ENCODE results near the gene MGA. TPM values are rescaled to one million over a fixed set of nuclear protein-coding genes. Genes with fewer than 3 reads are reported as not detected.

Gene MGA
- polyA plus RNA-seq, 2 of the 4 experiments (the other 2 are of a cell fraction), result 4.5 to 13.8 TPM

GRCh38 chr15:41801850-41802455 is 141.7 kb downstream of the MGA start:
- no peak for ATAC-seq
- ChIA-PET CTCF (interaction anchor here (0.6 to 2.5 kb wide), 4 partner anchors 10 to 244 kb away, joined by 3 to 10 read pairs (median 7); no protein-coding TSS in a partner anchor), POLR2A (no interaction called here)
- Histone ChIP-seq H3K27ac (no peak overlapping the region), H3K4me3 (no peak overlapping the region), H3K4me2 (no peak overlapping the region), H3K9me3 (no peaks in the 10 kb centered on the region), H3K4me1 (no peaks in the 10 kb centered on the region)
- 89% methylated on average over 3 of the region's 3 CpGs for WGBS (ENCODE audit: missing lambda C conversion rate)
- no peak for TF ChIP-seq ESRRA (IDR thresholded peaks at IDR 0.05; ENCODE audit: borderline replicate concordance, low read length)
- no peak for TF ChIP-seq HEYL (CRISPR knock-in tag; IDR thresholded peaks at IDR 0.05)
- no peak for TF ChIP-seq NFE2L2 (conservative IDR thresholded peaks at IDR 0.05; ENCODE audit: low read length)
- TF ChIP-seq CBX2 (IDR thresholded peaks at IDR 0.05; ENCODE audit: borderline replicate concordance, low read depth), result no peak
- no peak for TF ChIP-seq HOXB13 (CRISPR knock-in tag; IDR thresholded peaks at IDR 0.05; ENCODE audit: low read depth)
- TF ChIP-seq FOXS1 (CRISPR knock-in tag; IDR thresholded peaks at IDR 0.05), result no peak
- no peak for TF ChIP-seq BHLHE40 (IDR thresholded peaks at IDR 0.05; ENCODE audit: low read depth, low read length)
- no peak for TF ChIP-seq HMGXB4 (CRISPR knock-in tag; IDR thresholded peaks at IDR 0.05; ENCODE audit: borderline replicate concordance)
- no peak for TF ChIP-seq HOXA7 (CRISPR knock-in tag; IDR thresholded peaks at IDR 0.05)
- TF ChIP-seq, protein P1, sequence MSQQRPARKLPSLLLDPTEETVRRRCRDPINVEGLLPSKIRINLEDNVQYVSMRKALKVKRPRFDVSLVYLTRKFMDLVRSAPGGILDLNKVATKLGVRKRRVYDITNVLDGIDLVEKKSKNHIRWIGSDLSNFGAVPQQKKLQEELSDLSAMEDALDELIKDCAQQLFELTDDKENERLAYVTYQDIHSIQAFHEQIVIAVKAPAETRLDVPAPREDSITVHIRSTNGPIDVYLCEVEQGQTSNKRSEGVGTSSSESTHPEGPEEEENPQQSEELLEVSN (IDR thresholded peaks at IDR 0.05; ENCODE audit: borderline replicate concordance, low read depth), result no peak
- TF ChIP-seq CBX8 (IDR thresholded peaks at IDR 0.05), result no peak
- TF ChIP-seq RNF2 (IDR thresholded peaks at IDR 0.05; ENCODE audit: borderline replicate concordance, low read depth), result no peak
- TF ChIP-seq MAFK (IDR thresholded peaks at IDR 0.05; ENCODE audit: partially characterized antibody), result no peak
- TF ChIP-seq, protein P2, sequence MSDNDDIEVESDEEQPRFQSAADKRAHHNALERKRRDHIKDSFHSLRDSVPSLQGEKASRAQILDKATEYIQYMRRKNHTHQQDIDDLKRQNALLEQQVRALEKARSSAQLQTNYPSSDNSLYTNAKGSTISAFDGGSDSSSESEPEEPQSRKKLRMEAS (IDR thresholded peaks at IDR 0.05), result no peak
- no peak for TF ChIP-seq JUN (IDR thresholded peaks at IDR 0.05)
- TF ChIP-seq RCOR1 (IDR thresholded peaks at IDR 0.05; ENCODE audit: low read depth, low read length), result no peak
- no peak for TF ChIP-seq HES2 (IDR thresholded peaks at IDR 0.05)
- no peak for TF ChIP-seq NR3C1 (IDR thresholded peaks at IDR 0.05)
- FAIRE-seq, result no peak
- no peak for DNase-seq (ENCODE audit: low read depth in 1 of 2, low spot score in 1 of 2)

- TF ChIP-seq ELK1 (IDR thresholded peaks at IDR 0.05; ENCODE audit: low read depth, low read length), result no peak
- TF ChIP-seq CHD4 (IDR thresholded peaks at IDR 0.05; ENCODE audit: borderline replicate concordance), result no peak
- no peak for TF ChIP-seq EHF (CRISPR knock-in tag; IDR thresholded peaks at IDR 0.05)
- TF ChIP-seq HOXB5 (CRISPR knock-in tag; IDR thresholded peaks at IDR 0.05), result no peak
- TF ChIP-seq CBX8 (IDR thresholded peaks at IDR 0.05), result no peak
- no peak for TF ChIP-seq HES2 (IDR thresholded peaks at IDR 0.05)
- H3K27ac ChIP-seq, result no peak overlapping the region
Measured at GRCh38 chr15:41804361-41804760, 144.2 kb downstream of the MGA start.

More at GRCh38 chr15:41804361-41804760, 144.2 kb downstream of the MGA start:
- DNase-seq (ENCODE audit: low read depth in 1 of 2, low spot score in 1 of 2) (no peak), ATAC-seq (no peak), FAIRE-seq (no peak)
- ChIA-PET CTCF (interaction anchor here (1.4 to 1.6 kb wide), 2 partner anchors 12 to 113 kb away, joined by 4 read pairs; no protein-coding TSS in a partner anchor), POLR2A (no interaction called here)
- no peaks in the 10 kb centered on the region for H3K9me3 ChIP-seq
- H3K4me1 ChIP-seq, result no peaks in the 10 kb centered on the region
- H3K4me3 ChIP-seq, result no peak overlapping the region
- WGBS (ENCODE audit: missing lambda C conversion rate), result 90% methylated on average over 2 of the region's 2 CpGs
- H3K4me2 ChIP-seq, result no peak overlapping the region
